Neural cell (in vitro differentiated cells): ENCODE results near the gene PPP4R3C. TPM values are rescaled to one million over a fixed set of nuclear protein-coding genes. Genes with fewer than 3 reads are reported as not detected.

ENCODE experiments used
- H2AFZ ChIP-seq: fragments of 200-600, 300-800 bp; sonication (generic), shearing (Covaris generic); 2 replicates; pipeline ENCODE4 v1.6.0; 2014; ENCODE audit warnings: low read depth, mild to moderate bottlenecking, antibody characterized with exemption, low read length, moderate library complexity
- H3F3A ChIP-seq: fragments of 200-600 bp; shearing (Covaris generic); 2 replicates; pipeline ENCODE4 v1.6.1; 2016; ENCODE audit warnings: mild to moderate bottlenecking, moderate library complexity, mixed read lengths, antibody characterized with exemption, low read length; ENCODE audit not compliant: insufficient read depth, poor library complexity, severe bottlenecking
- H3K27ac ChIP-seq: fragments of 200-600, 300-800 bp; sonication (generic), shearing (Covaris generic); 2 replicates; pipeline ENCODE4 v1.5.1; 2014; ENCODE audit warnings: mild to moderate bottlenecking, low read length, moderate library complexity
- H3K27me3 ChIP-seq: fragments of 300-800, 200-600 bp; sonication (generic), shearing (Covaris generic); 2 replicates; pipeline ENCODE4 v1.6.0; 2014; ENCODE audit warnings: mild to moderate bottlenecking, low read depth, low read length, moderate library complexity; ENCODE audit not compliant: insufficient read depth
- H3K36me3 ChIP-seq: fragments of 300-800, 200-600 bp; sonication (generic), shearing (Covaris generic); 2 replicates; pipeline ENCODE4 v1.5.1; 2014; ENCODE audit warnings: mild to moderate bottlenecking, antibody characterized with exemption, low read length, moderate library complexity; ENCODE audit not compliant: insufficient read depth
- H3K4me2 ChIP-seq: fragments of 300-800, 200-600 bp; sonication (generic), shearing (Covaris generic); 2 replicates; pipeline ENCODE4 v1.6.0; 2014; ENCODE audit warnings: mild to moderate bottlenecking, low read length
- H3K4me3 ChIP-seq: fragments of 300-800, 200-600 bp; sonication (generic), shearing (Covaris generic); 2 replicates; pipeline ENCODE4 v1.5.1; 2014; ENCODE audit warnings: mild to moderate bottlenecking, low read length, moderate library complexity
- H3K79me2 ChIP-seq: fragments of 200-600 bp; shearing (Covaris generic); replicated peaks from 2 replicates; pipeline ENCODE4 v1.6.0; 2014; ENCODE audit warnings: mild to moderate bottlenecking, low read length, moderate library complexity; ENCODE audit not compliant: insufficient read depth
- H3K9ac ChIP-seq: fragments of 300-800, 200-600 bp; sonication (generic), shearing (Covaris generic); 2 replicates; pipeline ENCODE4 v1.6.1; 2016; ENCODE audit warnings: mild to moderate bottlenecking, low read length, mixed read lengths
- H3K9me2 ChIP-seq: fragments of 200-600 bp; shearing (Covaris generic); 2 replicates; pipeline ENCODE4 v1.6.1; 2016; ENCODE audit warnings: mild to moderate bottlenecking, low read length, mixed read lengths; ENCODE audit not compliant: insufficient read depth
- H3K9me3 ChIP-seq: fragments of 200-600, 300-800 bp; sonication (generic), shearing (Covaris generic); 2 replicates; pipeline ENCODE4 v1.6.1; 2016; ENCODE audit warnings: mild to moderate bottlenecking, mixed run types, low read length, moderate library complexity, mixed read lengths
- H4K20me1 ChIP-seq: fragments of 200-600 bp; shearing (Covaris generic); 2 replicates; pipeline ENCODE4 v1.6.1; 2016; ENCODE audit warnings: mild to moderate bottlenecking, mixed run types; ENCODE audit not compliant: insufficient read depth
- CTCF ChIP-seq: fragments of 450-650 bp; IDR thresholded peaks from 2 replicates; pipeline ENCODE4 v1.5.1; 2014; ENCODE audit warnings: antibody characterized with exemption, mild to moderate bottlenecking, moderate library complexity; ENCODE audit not compliant: poor library complexity, severe bottlenecking
- EP300 ChIP-seq: fragments of 450-650 bp; conservative IDR thresholded peaks from 2 replicates; pipeline ENCODE4 v1.6.1; 2014; ENCODE audit warnings: antibody characterized with exemption, mild to moderate bottlenecking, moderate library complexity; ENCODE audit not compliant: poor library complexity, severe bottlenecking
- EZH2 ChIP-seq: fragments of 200-600, 300-800 bp; shearing (Covaris generic), sonication (generic); IDR thresholded peaks from 2 replicates; pipeline ENCODE4 v1.6.1; 2014; ENCODE audit warnings: antibody characterized with exemption, low read length, borderline replicate concordance, mild to moderate bottlenecking; ENCODE audit not compliant: insufficient read depth, poor library complexity, severe bottlenecking
- MXI1 ChIP-seq: fragments of 450-650 bp; conservative IDR thresholded peaks from 2 replicates; pipeline ENCODE4 v1.6.1; 2014; ENCODE audit warnings: antibody characterized with exemption, mild to moderate bottlenecking; ENCODE audit not compliant: poor library complexity, severe bottlenecking
- POLR2AphosphoS5 ChIP-seq: IDR thresholded peaks from 2 replicates; pipeline ENCODE4 v1.6.1; 2012
- RAD21 ChIP-seq: fragments of 450-650 bp; conservative IDR thresholded peaks from 2 replicates; pipeline ENCODE4 v1.6.1; 2014; ENCODE audit warnings: antibody characterized with exemption, mild to moderate bottlenecking, moderate library complexity
- REST ChIP-seq: IDR thresholded peaks from 2 replicates; pipeline ENCODE4 v1.6.1; 2012; ENCODE audit warnings: borderline replicate concordance
- SMC3 ChIP-seq: fragments of 450-650 bp; conservative IDR thresholded peaks from 2 replicates; pipeline ENCODE4 v1.6.1; 2014; ENCODE audit warnings: antibody characterized with exemption, mild to moderate bottlenecking, moderate library complexity; ENCODE audit not compliant: poor library complexity
- TAF1 ChIP-seq: IDR thresholded peaks from 2 replicates; pipeline ENCODE4 v1.6.1; 2012; ENCODE audit warnings: low read depth
- polyA plus RNA-seq: library from polyadenylated mRNA; depleted of rRNA; stranded (reverse); fragments of >200 nt; gene quantifications from 2 replicates; pipeline ENCODE4 v1.2.3, GENCODE V29; 2014

Gene PPP4R3C
- polyA plus RNA-seq, 1 donor from 2014 or later: not detected

- H3K27me3 ChIP-seq: no peaks in the 10 kb centered on the region
- TF ChIP-seq RAD21 (no peak), EZH2 (no peak), EP300 (no peak), CTCF (no peak), SMC3 (no peak), POLR2AphosphoS5 (no peak), TAF1 (no peak), MXI1 (no peak), REST (no peak)
These were observed 23.4 kb downstream of the PPP4R3C start for GRCh38 chrX:27439771-27440170.

GRCh38 chrX:27438937-27439336 lies 24.2 kb downstream of the PPP4R3C start:
- H3K27ac ChIP-seq: no peak overlapping the region

More at GRCh38 chrX:27439771-27440170, 23.4 kb downstream of the PPP4R3C start:
- H3K27ac ChIP-seq: no peak overlapping the region
- no peaks in the 10 kb centered on the region for H4K20me1 ChIP-seq
- no peak overlapping the region for H3K4me2 ChIP-seq
- no peaks in the 10 kb centered on the region for H3K9me2 ChIP-seq
- H2AFZ ChIP-seq: no peak overlapping the region
- H3K9ac ChIP-seq: no peak overlapping the region
- no peaks in the 10 kb centered on the region for H3K36me3 ChIP-seq
- H3K4me3 ChIP-seq: no peak overlapping the region
- H3K9me3 ChIP-seq: no peaks in the 10 kb centered on the region
- H3F3A ChIP-seq: no peaks in the 10 kb centered on the region
- no peaks in the 10 kb centered on the region for H3K79me2 ChIP-seq

More at GRCh38 chrX:27438937-27439336, 24.2 kb downstream of the PPP4R3C start:
- Histone ChIP-seq H3K36me3 (no peaks in the 10 kb centered on the region), H3K4me2 (no peak overlapping the region), H3K9ac (no peak overlapping the region), H3K9me2 (no peaks in the 10 kb centered on the region), H3F3A (no peaks in the 10 kb centered on the region), H2AFZ (no peak overlapping the region), H4K20me1 (no peaks in the 10 kb centered on the region), H3K4me3 (no peak overlapping the region), H3K9me3 (no peaks in the 10 kb centered on the region), H3K79me2 (no peaks in the 10 kb centered on the region), H3K27me3 (no peaks in the 10 kb centered on the region)
- TF ChIP-seq SMC3 (no peak), POLR2AphosphoS5 (no peak), CTCF (no peak), REST (no peak), TAF1 (no peak), EZH2 (no peak), RAD21 (no peak), EP300 (no peak), MXI1 (no peak)
